Tibial nerve (tissue), 4 donors: Measurements from ENCODE around the gene VWA8. TPM values are rescaled to one million over a fixed set of nuclear protein-coding genes. Genes with fewer than 3 reads are reported as not detected.

ENCODE experiments used
- DNase-seq, 2 donors: peaks; one replicate each; pipeline ENCODE4 v3.0.0-alpha.2; 2019; ENCODE audit warnings: low spot score in 2 of 2
- H3K27ac ChIP-seq, 4 donors: fragments of 200-600 bp; sonication (generic) in 3 of 4; one replicate each; pipeline ENCODE4 v1.5.1; 2017 to 2019; ENCODE audit warnings: mild to moderate bottlenecking in 1 of 4
- H3K27me3 ChIP-seq, 2 donors: fragments of 200-600 bp; sonication (generic) in 1 of 2; one replicate each; pipeline versions ENCODE4 v1.5.1 to v1.6.0; 2017 to 2019
- H3K36me3 ChIP-seq, 3 donors: fragments of 200-600 bp; sonication (generic); one replicate each; pipeline ENCODE4 v1.5.1; 2018 to 2019
- H3K4me1 ChIP-seq, 4 donors: fragments of 200-600 bp; sonication (generic) in 3 of 4; one replicate each; pipeline ENCODE4 v1.5.1; 2017 to 2019
- H3K4me3 ChIP-seq, 4 donors: fragments of 200-600 bp; sonication (generic) in 3 of 4; one replicate each; pipeline ENCODE4 v1.5.1; 2017 to 2019; ENCODE audit warnings: mild to moderate bottlenecking in 1 of 4, moderate library complexity in 1 of 4
- H3K9me3 ChIP-seq, 4 donors: fragments of 200-600 bp; sonication (generic) in 3 of 4; one replicate each; pipeline ENCODE4 v1.5.1; 2017 to 2019
- EP300 ChIP-seq, 2 donors: sonication (generic); formaldehyde crosslinking; IDR thresholded peaks; one replicate each; pipeline ENCODE4 v1.6.1; 2017; ENCODE audit warnings: antibody characterized with exemption in 2 of 2, mild to moderate bottlenecking in 1 of 2
- POLR2A ChIP-seq, 2 donors: fragments of 450-650 bp; IDR thresholded peaks; one replicate each; pipeline ENCODE4 v1.6.1; 2017; ENCODE audit warnings: antibody characterized with exemption in 2 of 2, mild to moderate bottlenecking in 2 of 2, moderate library complexity in 2 of 2
- WGBS, 2 donors: methylation state at CpG; one replicate each; pipeline ENCODE4 v1.1.5; 2018; 5-methylcytosine and 5-hydroxymethylcytosine counted together
- total RNA-seq, 4 donors: library from RNA; depleted of rRNA; stranded (reverse); fragments of >200 nt; gene quantifications; one replicate each; pipeline ENCODE4 v1.1.0, GENCODE V29; 2016
- TF ChIP-seq, protein P1 (sequence below), 5 experiments: fragments of 200-600 bp in 3 of 5; fragments of 450-650 bp in 2 of 5; sonication (generic) in 3 of 5; IDR thresholded peaks; one replicate each; pipeline ENCODE4 v1.5.1; 2016 to 2019; ENCODE audit warnings: antibody characterized with exemption in 5 of 5, mild to moderate bottlenecking in 3 of 5, moderate library complexity in 2 of 5

VWA8 gene
- total RNA-seq, 4 donors from 2014 or later = 20.8 to 36.9 (median 22.4) TPM

GRCh38 chr13:41919741-41920487 lies 41.0 kb downstream of the VWA8 start:
- WGBS, 2 donors = 64 to 91% methylated on average over 5 of the region's 5 CpGs
- Histone ChIP-seq H3K27me3 (no peaks in the 10 kb centered on the region), H3K4me1 (peaks cover 0 to 23% (median 2%) of the 10 kb centered on the region in 4 donors), H3K27ac (no peak overlapping the region), H3K9me3 (peaks cover 0 to 32% (median 2%) of the 10 kb centered on the region in 4 donors), H3K36me3 (peaks cover 0 to 10% (median 0%) of the 10 kb centered on the region in 3 donors), H3K4me3 (no peak overlapping the region)
- no peak for DNase-seq
- TF ChIP-seq, protein P1, sequence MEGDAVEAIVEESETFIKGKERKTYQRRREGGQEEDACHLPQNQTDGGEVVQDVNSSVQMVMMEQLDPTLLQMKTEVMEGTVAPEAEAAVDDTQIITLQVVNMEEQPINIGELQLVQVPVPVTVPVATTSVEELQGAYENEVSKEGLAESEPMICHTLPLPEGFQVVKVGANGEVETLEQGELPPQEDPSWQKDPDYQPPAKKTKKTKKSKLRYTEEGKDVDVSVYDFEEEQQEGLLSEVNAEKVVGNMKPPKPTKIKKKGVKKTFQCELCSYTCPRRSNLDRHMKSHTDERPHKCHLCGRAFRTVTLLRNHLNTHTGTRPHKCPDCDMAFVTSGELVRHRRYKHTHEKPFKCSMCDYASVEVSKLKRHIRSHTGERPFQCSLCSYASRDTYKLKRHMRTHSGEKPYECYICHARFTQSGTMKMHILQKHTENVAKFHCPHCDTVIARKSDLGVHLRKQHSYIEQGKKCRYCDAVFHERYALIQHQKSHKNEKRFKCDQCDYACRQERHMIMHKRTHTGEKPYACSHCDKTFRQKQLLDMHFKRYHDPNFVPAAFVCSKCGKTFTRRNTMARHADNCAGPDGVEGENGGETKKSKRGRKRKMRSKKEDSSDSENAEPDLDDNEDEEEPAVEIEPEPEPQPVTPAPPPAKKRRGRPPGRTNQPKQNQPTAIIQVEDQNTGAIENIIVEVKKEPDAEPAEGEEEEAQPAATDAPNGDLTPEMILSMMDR (IDR thresholded peaks at IDR 0.05) = no peak
- TF ChIP-seq POLR2A (IDR thresholded peaks at IDR 0.05) = no peak
- TF ChIP-seq EP300 (IDR thresholded peaks at IDR 0.05) = no peak

- TF ChIP-seq EP300 (IDR thresholded peaks at IDR 0.05) = no peak
- TF ChIP-seq POLR2A (IDR thresholded peaks at IDR 0.05) = no peak
- TF ChIP-seq, protein P1 (IDR thresholded peaks at IDR 0.05) = no peak
- Histone ChIP-seq H3K27ac (no peak overlapping the region), H3K4me1 (peaks cover 0 to 26% (median 2%) of the 10 kb centered on the region in 4 donors), H3K9me3 (peaks cover 0 to 24% (median 0%) of the 10 kb centered on the region in 4 donors), H3K4me3 (no peak overlapping the region), H3K36me3 (peaks cover 0 to 8% (median 0%) of the 10 kb centered on the region in 3 donors), H3K27me3 (no peaks in the 10 kb centered on the region)
- DNase-seq = no peak
- 54 to 55% methylated on average over 3 of the region's 3 CpGs for WGBS, 2 donors
Measured at GRCh38 chr13:41919031-41919740, 41.7 kb downstream of the VWA8 start.

- WGBS, 2 donors = 76 to 78% methylated on average over 1 of the region's 1 CpG
- no peaks in the 10 kb centered on the region for H3K36me3 ChIP-seq
- no peaks in the 10 kb centered on the region for H3K27me3 ChIP-seq
- H3K27ac ChIP-seq = no peak overlapping the region
- H3K4me3 ChIP-seq = no peak overlapping the region
- no peak for DNase-seq
- TF ChIP-seq EP300 (IDR thresholded peaks at IDR 0.05) (no peak), POLR2A (IDR thresholded peaks at IDR 0.05) (no peak)
- TF ChIP-seq, protein P1 (IDR thresholded peaks at IDR 0.05) = no peak
- H3K9me3 ChIP-seq = peaks cover 0 to 10% (median 0%) of the 10 kb centered on the region in 4 donors
- peaks cover 0 to 26% (median 2%) of the 10 kb centered on the region in 4 donors for H3K4me1 ChIP-seq
Measured at GRCh38 chr13:41917641-41918040, 43.3 kb downstream of the VWA8 start.

DNA sequence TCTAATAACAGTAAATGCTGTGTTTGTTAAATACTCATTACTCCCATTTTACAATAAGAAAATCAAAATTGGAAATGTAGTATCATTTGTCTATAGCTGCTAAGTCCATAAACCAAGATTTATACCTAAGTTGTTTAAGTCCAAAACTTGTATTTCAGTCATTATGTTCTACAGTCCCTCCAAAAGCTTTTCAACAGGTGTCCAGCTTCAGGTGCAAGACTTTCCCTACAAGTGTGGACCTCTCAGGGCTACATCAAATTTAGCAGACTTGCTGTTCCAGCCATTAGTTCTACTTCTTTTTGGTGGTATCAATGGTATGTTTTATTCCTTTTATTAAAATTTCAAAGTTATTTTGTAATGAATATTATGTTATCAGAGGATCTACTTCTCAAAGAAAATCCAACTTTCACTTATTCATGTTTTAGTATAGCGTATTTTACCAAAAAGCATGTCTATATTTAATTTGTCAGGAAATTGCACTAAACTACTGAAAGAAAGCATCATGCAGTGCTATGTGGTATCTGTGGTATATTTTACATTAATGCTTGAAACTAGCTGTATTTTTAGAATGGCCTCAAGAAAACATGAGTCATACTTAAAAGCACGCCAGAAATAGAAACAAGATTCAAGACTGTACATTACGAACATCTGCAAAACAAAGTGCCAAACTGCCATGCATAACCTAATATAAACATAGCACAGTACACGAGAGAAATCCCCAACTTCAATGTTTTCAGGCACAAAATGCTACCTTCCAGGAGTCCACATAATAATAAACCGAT lies 44.5 kb downstream of the VWA8 start:
- 39 to 48% methylated on average over 5 of the region's 5 CpGs for WGBS, 2 donors
- TF ChIP-seq, protein P1 (IDR thresholded peaks at IDR 0.05) = no peak
- TF ChIP-seq POLR2A (IDR thresholded peaks at IDR 0.05) = no peak
- no peak for TF ChIP-seq EP300 (IDR thresholded peaks at IDR 0.05)
- Histone ChIP-seq H3K36me3 (peaks cover 0 to under 1% (median 0%) of the 10 kb centered on the region in 3 donors), H3K27me3 (no peaks in the 10 kb centered on the region), H3K4me1 (peaks cover 0 to 26% (median 2%) of the 10 kb centered on the region in 4 donors), H3K4me3 (no peak overlapping the region), H3K27ac (no peak overlapping the region), H3K9me3 (no peaks in the 10 kb centered on the region)
- no peak for DNase-seq
